Measurements from ENCODE around the gene SCNN1A. TPM values are rescaled to one million over a fixed set of nuclear protein-coding genes. Genes with fewer than 3 reads are reported as not detected.
A peak's percentile ranks its signal among the peaks of the same experiment; 100 is the strongest.

Gene SCNN1A
- total RNA-seq, 1 experiment from 2014 or later: 118 TPM

DNA sequence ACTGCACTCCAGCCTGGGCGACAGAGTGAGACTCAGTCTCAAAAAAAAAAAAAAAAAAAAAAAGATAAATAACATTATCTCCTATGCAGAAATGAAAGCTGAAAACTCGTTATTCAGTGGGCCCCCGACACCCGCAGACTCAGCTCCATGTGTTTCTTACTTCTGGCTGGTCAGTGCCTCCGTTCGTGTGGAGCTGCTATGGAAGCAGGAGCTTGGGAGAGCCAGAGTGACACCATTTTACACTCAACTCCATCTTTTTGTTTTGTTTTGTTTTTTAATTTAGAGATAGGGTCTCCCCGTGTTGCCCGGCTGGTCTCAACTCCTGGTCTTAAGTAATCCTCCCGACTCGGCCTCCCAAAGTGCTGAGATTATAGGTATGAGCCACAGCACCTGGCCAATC lies 78.2 kb downstream of the SCNN1A start:
- no peak overlapping the region for H3K27ac ChIP-seq (ENCODE audit: low read depth, low read length)
- no peak overlapping the region for H3K4me3 ChIP-seq (replicated peaks in 1 of 2; ENCODE audit: low read depth in 1 of 2, low read length in 2 of 2)
- no peaks in the 10 kb centered on the region for H3K9me3 ChIP-seq (ENCODE audit: control insufficient read depth in 1 of 2, insufficient read depth in 1 of 2, low read depth in 1 of 2, low read length in 2 of 2)
- no peak overlapping the region for H3K9ac ChIP-seq (ENCODE audit: low read length)
- DNase-seq (ENCODE audit: low read depth, low spot score) (no peak), ATAC-seq (no peak)
- CTCF ChIA-PET: no interaction called here
- no peaks in the 10 kb centered on the region for H4K20me1 ChIP-seq (ENCODE audit: insufficient read depth)
- no peak for TF ChIP-seq ZNF274 (IDR thresholded peaks at IDR 0.05; ENCODE audit: low read depth, low read length)
- TF ChIP-seq, protein P1, sequence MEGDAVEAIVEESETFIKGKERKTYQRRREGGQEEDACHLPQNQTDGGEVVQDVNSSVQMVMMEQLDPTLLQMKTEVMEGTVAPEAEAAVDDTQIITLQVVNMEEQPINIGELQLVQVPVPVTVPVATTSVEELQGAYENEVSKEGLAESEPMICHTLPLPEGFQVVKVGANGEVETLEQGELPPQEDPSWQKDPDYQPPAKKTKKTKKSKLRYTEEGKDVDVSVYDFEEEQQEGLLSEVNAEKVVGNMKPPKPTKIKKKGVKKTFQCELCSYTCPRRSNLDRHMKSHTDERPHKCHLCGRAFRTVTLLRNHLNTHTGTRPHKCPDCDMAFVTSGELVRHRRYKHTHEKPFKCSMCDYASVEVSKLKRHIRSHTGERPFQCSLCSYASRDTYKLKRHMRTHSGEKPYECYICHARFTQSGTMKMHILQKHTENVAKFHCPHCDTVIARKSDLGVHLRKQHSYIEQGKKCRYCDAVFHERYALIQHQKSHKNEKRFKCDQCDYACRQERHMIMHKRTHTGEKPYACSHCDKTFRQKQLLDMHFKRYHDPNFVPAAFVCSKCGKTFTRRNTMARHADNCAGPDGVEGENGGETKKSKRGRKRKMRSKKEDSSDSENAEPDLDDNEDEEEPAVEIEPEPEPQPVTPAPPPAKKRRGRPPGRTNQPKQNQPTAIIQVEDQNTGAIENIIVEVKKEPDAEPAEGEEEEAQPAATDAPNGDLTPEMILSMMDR (IDR thresholded peaks at IDR 0.05 in 2 of 3, conservative IDR thresholded peaks at IDR 0.05 in 1 of 3; ENCODE audit: borderline replicate concordance in 1 of 3, insufficient read depth in 1 of 3, low read depth in 2 of 3, low read length in 2 of 3): no peak
- TF ChIP-seq RAD21 (IDR thresholded peaks at IDR 0.05; ENCODE audit: low read depth): no peak
- TF ChIP-seq ELF1 (IDR thresholded peaks at IDR 0.05; ENCODE audit: borderline replicate concordance, low read depth): no peak
- no peak for TF ChIP-seq SP1 (IDR thresholded peaks at IDR 0.05; ENCODE audit: low read depth)
- TF ChIP-seq, protein P2, sequence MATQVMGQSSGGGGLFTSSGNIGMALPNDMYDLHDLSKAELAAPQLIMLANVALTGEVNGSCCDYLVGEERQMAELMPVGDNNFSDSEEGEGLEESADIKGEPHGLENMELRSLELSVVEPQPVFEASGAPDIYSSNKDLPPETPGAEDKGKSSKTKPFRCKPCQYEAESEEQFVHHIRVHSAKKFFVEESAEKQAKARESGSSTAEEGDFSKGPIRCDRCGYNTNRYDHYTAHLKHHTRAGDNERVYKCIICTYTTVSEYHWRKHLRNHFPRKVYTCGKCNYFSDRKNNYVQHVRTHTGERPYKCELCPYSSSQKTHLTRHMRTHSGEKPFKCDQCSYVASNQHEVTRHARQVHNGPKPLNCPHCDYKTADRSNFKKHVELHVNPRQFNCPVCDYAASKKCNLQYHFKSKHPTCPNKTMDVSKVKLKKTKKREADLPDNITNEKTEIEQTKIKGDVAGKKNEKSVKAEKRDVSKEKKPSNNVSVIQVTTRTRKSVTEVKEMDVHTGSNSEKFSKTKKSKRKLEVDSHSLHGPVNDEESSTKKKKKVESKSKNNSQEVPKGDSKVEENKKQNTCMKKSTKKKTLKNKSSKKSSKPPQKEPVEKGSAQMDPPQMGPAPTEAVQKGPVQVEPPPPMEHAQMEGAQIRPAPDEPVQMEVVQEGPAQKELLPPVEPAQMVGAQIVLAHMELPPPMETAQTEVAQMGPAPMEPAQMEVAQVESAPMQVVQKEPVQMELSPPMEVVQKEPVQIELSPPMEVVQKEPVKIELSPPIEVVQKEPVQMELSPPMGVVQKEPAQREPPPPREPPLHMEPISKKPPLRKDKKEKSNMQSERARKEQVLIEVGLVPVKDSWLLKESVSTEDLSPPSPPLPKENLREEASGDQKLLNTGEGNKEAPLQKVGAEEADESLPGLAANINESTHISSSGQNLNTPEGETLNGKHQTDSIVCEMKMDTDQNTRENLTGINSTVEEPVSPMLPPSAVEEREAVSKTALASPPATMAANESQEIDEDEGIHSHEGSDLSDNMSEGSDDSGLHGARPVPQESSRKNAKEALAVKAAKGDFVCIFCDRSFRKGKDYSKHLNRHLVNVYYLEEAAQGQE (IDR thresholded peaks at IDR 0.05; ENCODE audit: low read depth): no peak
- TF ChIP-seq SIN3A (IDR thresholded peaks at IDR 0.05; ENCODE audit: low read depth): no peak
- no peak for TF ChIP-seq CBX3 (IDR thresholded peaks at IDR 0.05; ENCODE audit: low read depth)
- TF ChIP-seq JUND (IDR thresholded peaks at IDR 0.05): no peak
- no peak for TF ChIP-seq ATF3 (IDR thresholded peaks at IDR 0.05)
- TF ChIP-seq ZFX (IDR thresholded peaks at IDR 0.05): no peak
- TF ChIP-seq, protein P3, sequence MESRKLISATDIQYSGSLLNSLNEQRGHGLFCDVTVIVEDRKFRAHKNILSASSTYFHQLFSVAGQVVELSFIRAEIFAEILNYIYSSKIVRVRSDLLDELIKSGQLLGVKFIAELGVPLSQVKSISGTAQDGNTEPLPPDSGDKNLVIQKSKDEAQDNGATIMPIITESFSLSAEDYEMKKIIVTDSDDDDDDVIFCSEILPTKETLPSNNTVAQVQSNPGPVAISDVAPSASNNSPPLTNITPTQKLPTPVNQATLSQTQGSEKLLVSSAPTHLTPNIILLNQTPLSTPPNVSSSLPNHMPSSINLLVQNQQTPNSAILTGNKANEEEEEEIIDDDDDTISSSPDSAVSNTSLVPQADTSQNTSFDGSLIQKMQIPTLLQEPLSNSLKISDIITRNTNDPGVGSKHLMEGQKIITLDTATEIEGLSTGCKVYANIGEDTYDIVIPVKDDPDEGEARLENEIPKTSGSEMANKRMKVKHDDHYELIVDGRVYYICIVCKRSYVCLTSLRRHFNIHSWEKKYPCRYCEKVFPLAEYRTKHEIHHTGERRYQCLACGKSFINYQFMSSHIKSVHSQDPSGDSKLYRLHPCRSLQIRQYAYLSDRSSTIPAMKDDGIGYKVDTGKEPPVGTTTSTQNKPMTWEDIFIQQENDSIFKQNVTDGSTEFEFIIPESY (IDR thresholded peaks at IDR 0.05; ENCODE audit: extremely low read depth, insufficient replicate concordance, low read length): no peak
- TF ChIP-seq SRF (IDR thresholded peaks at IDR 0.05; ENCODE audit: low read depth): no peak
- no peak for TF ChIP-seq CEBPB (IDR thresholded peaks at IDR 0.05; ENCODE audit: low read depth)
- no peak for TF ChIP-seq FOSL1 (IDR thresholded peaks at IDR 0.05; ENCODE audit: low read depth)
- TF ChIP-seq EGR1 (IDR thresholded peaks at IDR 0.05; ENCODE audit: low read depth): no peak
- TF ChIP-seq YY1 (IDR thresholded peaks at IDR 0.05; ENCODE audit: extremely low read depth, insufficient replicate concordance, low read depth, low read length): no peak
- TF ChIP-seq EZH2 (IDR thresholded peaks at IDR 0.05): no peak
- TF ChIP-seq, protein P4, sequence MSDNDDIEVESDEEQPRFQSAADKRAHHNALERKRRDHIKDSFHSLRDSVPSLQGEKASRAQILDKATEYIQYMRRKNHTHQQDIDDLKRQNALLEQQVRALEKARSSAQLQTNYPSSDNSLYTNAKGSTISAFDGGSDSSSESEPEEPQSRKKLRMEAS (IDR thresholded peaks at IDR 0.05): no peak
- no peak for TF ChIP-seq TCF7L2 (IDR thresholded peaks at IDR 0.05; ENCODE audit: borderline replicate concordance, extremely low read depth, insufficient read depth, insufficient read length)
- peak overlapping the region; percentile 42 for H2AFZ ChIP-seq (ENCODE audit: low read depth, low read length, poor library complexity, severe bottlenecking)
- no peak overlapping the region for H3K4me2 ChIP-seq (ENCODE audit: low read length)
- H3K79me2 ChIP-seq (ENCODE audit: insufficient read depth, low read length): no peaks in the 10 kb centered on the region
- no peaks in the 10 kb centered on the region for H3K27me3 ChIP-seq (ENCODE audit: insufficient read depth, low read length)
- POLR2A ChIA-PET: interaction anchor here (1.0 kb wide), 1 partner anchor 13 kb away, joined by 4 read pairs; no protein-coding TSS in a partner anchor
- H3K36me3 ChIP-seq (ENCODE audit: control insufficient read depth in 1 of 2, insufficient read depth in 2 of 2, low read length in 2 of 2): no peaks in the 10 kb centered on the region
- RAD21 ChIA-PET (ENCODE audit: low non-redundant PET in 1 of 2, low total read pairs in 2 of 2, uncharacterized antibody in 2 of 2, unreplicated experiment in 2 of 2): no interaction called here
- BruUV-seq (replicated peaks): no TSS peak
- H3K9me2 ChIP-seq (ENCODE audit: insufficient read depth): no peaks in the 10 kb centered on the region
- intact Hi-C loops (cut with micrococcal nuclease): no loop called here
- H3K4me1 ChIP-seq (ENCODE audit: control insufficient read depth in 1 of 2, insufficient read depth in 2 of 2, low read length in 2 of 2): peaks cover 12 to 38% of the 10 kb centered on the region in 2 experiments
